Cerebellar cortex (tissue), 1 donor: ENCODE results near the gene SND1.
A peak's percentile ranks its signal among the peaks of the same experiment; 100 is the strongest.
"Not testable (repeated sequence)": the region's sequence is repeated elsewhere in the genome, so short reads cannot be mapped to it uniquely, and the experiment has no call there.

Experiments used
- DNase-seq: peaks from one replicate; pipeline ENCODE4 v3.0.0-alpha.2; 2015; ENCODE audit warnings: low spot score

SND1 gene

DNA sequence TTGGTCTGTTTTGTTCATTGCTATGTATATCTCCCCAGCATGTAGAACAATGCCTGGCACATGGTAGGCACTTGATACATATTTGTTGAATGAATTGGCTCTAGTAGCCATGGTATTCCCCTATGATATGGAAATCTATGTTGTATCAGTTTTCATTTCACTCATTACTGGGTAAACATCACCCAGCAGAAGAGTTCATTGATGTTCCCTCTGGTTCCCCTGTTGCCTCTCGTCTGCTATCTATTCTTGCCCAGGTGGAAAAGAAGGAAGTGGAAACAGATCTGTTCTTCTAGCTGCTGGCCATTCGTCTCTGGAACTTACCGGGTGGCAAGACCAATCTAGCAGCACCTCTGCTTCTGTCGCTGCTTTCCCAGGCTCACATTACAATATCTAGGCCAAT is 307.8 kb downstream of the SND1 start:
- no peak for DNase-seq

DNA sequence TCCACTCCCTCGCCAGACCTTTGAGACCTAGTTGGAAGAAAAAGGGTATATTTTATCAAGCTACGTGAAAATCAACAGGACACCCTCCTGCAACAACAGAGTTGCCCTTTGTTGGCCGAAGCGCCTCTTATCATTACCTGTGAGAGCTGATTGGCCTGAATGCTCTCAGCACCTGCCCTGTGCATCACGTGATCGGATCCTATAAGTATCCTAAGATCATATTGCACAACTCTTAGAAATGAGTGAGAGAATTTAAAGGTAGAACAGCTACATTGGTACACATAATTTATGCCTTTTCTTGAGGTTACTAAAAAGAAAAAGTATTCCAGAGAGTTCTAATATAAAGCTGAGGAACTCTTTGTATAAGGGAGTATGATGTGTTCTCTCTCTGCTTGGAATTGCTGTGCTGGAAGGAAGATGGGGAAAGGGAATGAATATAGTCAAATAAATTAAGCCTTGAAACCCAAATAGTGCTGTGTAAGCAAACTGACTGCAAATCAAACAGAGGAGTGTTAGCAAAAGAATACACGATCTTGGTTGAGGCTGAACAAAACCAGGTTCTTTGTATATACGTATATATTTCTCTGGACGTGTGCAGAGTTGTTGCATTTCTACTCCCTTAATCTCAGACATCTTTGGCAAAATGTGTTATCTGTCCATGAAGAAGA is 309.9 kb downstream of the SND1 start:
- DNase-seq = no peak

DNA sequence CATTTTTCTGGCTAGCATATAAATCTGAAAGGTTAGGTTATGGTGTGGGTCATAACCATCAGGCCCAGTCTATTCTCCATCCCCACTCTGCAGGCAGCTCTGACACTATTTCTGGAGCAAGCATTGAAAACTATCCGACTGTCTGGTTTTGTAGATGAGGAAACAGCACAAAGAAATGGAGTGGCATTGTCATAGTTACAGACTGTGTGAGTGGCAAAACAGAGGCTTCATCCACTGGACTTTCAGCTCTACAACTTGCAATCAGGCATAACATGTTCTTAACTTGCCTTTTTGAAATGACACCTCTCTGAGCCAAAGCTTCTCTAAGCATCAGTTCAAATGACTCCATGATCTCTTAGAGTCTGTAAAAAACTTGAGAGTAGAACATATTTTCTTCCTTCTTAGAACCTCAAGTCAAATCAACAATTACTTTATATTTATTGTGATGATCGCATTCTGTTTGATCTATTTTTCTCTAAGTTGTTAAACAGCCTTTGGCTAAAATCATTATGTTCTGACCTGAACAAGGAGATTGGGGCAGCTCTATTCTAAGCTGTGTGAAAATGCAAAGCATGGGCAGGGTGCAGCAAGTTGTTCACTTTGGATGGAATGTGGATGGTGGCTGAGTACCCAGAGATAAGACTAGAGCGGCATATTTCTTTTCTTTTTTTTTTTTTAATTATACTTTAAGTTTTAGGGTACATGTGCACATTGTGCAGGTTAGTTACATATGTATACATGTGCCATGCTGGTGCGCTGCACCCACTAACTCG is 310.8 kb downstream of the SND1 start:
- DNase-seq = no peak

DNA sequence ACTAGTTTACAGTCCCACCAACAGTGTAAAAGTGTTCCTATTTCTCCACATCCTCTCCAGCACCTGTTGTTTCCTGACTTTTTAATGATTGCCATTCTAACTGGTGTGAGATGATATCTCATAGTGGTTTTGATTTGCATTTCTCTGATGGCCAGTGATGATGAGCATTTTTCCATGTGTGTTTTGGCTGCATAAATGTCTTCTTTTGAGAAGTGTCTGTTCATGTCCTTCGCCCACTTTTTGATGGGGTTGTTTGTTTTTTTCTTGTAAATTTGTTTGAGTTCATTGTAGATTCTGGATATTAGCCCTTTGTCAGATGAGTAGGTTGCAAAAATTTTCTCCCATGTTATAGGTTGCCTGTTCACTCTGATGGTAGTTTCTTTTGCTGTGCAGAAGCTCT is 311.9 kb downstream of the SND1 start:
- not testable (repeated sequence) for DNase-seq

DNA sequence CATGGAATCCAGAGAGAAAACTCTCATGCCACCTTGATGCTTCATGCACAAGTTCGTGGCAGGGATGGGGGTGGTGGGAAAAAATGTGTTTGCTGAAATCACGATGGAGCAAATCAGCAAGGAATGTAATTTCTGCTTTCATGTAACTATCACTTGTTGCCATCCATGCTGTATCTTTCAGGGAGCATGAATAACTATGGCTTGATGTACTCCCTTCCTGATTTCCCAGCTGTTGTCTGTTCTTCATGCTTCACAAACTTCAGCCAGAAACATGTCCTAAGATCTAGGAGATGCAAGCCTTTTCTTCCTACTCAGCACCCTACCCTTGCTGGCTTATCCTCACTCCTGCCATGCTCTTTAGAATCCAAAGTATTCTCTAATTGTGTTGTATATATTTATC is 315.3 kb downstream of the SND1 start:
- no peak for DNase-seq

DNA sequence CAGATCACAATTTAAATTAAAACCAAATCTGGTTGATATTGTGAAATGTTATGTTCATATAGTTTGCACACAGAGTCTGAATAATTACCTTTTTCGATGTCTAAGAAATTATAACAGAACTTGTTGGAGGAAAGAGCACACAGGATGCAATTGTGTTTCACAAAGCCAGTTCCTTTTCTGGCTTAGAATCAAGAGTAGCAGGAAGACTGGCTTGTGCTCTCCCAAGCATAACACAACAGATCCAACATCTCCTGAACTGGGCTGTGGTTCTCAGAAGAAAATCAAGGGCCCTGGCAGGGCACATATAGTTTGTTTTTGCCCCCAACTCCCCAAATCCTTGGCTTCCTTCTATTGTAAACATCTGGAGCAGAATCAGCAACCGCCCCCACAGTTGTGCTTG is 316.6 kb downstream of the SND1 start:
- peak; percentile 52 for DNase-seq

DNA sequence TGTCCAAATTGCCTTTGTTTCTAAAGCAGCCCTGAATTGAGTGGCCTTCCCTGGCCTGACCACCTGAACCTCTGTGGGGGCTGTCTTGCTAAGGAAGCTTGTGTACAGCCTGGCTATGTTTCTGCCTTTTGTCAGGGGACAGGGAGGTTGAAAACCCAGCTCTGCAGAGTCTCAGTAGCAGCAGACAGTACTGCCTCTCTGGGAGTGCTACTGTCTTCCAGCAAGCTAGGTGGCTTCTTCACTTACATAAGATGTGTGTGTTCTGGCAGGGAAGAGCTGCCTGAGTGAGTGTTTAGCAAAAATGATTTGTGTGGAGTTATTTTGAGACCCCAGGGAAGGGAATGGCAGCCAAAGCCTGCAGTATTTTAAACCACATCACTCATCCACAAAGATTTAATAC is 321.8 kb downstream of the SND1 start:
- peak; percentile 49 for DNase-seq

DNA sequence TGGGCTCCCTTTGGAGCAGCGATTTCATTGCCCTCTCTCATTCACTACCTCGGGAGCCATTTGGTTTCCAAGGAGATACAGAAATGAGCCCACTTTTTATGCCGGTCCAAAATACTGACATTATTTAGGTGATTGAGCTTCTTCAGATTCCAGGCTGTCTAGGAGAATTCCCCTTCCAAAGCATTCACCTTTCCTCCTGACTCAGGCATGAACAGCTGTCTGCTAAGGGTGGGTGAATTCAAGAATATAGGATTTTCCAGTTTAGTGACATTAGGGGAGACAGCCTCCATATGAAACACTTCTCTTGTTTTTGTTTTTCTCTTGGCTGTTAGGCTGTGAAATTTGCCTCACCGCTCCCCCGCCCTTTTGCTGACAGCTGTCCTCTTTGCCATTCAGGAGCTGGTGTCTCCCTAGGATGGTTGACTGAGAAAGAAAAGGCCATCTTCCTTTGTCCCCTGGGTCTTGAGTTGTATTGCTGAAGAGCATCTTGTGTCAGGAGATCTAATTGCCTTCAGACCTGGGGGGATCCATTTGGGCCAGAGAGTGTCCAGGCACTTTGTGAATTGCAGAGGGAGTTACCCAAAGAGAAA is 322.5 kb downstream of the SND1 start:
- no peak for DNase-seq

DNA sequence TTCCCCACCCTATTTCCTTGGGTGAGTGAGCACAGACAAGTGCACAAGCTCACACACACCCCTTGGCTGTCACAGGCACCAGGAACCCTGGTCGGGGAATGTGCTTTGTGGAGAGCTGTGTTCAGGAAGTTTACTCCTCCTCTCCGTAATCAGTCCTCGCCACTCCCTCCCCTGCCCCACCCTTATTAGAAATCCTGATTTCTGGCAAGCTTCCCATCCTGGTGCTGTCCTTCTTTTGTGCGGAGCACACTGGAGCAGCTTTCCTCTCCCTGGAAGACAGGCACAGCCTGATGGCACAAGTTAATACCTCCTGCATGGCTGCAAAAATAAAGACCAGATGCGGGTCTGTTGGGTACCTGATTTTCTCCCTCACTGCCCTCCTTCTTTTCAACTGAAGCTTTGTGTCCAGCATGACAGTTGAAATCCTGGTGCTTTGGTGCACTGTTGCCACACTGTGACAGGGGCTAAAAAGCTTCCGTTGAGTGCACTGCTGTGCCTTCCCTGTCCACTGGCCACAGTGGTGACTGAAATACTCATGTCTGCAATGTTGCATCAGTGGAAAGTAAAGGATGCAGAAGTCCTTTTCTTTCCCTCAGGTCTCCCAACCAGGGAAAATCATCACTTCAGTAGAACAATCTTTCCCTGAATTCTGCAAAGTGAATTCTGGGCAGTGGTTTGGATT is 324.2 kb downstream of the SND1 start:
- DNase-seq = peak; percentile 61

DNA sequence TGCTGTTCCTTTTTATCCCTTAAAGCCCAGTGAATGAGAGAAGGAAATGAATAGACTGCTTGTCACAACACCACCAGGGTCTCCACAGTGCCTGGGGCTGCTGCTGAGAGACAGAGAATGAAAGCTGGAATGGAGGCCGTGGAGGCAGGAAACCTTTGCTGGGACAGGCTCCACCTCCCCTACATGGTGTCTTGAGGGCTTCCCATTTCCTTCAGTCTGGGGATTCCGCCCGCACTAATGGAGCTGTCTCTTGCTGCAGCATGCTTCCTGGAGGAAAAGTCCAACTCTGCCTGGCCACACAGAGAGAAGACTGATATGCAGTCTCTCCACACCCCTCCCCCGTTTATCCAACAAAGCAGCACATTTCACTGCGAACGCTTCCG is 324.7 kb downstream of the SND1 start:
- no peak for DNase-seq

DNA sequence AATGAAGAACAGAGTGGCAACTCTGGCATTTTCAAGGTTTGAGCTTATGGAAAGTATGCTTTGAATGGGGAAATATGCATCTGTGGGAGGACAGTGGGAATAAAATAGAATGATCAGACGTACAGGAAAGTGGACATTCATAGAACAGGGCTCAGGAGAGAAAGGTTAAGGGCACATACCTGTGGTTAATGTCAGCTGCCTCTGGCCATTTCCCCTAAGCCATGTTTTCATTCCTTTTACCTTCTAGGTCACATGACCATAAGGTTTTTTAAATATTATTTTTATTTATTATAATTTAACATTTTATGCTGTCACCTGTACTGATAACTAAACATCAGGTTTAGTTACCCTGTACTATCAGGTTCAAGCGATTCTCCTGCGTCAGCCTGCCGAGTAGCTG is 326.4 kb downstream of the SND1 start:
- DNase-seq = no peak

DNA sequence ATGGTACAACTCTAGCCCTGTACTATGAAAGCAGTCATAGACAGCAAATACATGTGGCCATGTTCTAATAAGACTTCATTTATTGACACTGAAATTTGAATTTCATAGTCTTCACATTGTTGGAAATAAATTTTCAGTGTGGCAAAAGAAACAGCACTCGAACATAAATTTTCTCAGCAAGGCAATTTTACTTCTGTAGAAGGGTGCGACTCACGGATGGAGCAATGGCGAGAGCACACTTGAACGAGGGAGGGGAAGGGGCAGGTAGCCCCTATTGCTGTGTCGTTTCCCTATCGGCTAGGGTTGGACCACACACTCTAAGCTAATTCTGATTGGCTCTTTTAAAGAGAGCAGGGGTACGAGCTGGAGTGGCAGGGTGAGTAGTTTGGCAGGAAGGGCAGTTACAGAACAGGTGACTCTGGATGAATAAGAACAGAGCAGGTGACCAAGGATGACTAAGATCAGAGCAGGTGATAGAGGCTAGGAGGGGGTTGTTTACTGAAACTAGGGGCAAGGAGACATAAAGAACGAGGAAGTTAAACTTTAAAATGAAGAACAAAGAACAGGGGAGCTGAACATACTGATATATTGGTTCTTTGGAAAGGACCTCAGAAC is 327.2 kb downstream of the SND1 start:
- no peak for DNase-seq

DNA sequence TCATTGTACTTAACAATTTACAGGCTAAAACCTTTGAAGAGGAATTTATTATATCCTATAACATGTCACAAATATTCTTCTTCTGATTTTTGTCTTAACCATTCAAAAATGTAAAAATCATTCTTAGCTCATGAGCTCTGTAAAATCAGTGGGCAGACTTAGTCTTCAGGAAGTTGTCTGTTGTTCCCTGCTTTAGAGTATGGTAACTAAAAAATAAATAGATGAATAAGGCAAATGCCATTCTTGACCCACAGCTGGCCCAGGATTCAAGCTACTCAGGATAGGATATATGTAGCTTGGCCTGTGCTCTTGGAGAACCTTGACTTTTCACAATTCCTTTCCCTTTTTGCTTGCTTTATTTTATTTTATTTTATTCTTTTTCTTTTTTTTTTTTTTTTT is 327.7 kb downstream of the SND1 start:
- DNase-seq = no peak

DNA sequence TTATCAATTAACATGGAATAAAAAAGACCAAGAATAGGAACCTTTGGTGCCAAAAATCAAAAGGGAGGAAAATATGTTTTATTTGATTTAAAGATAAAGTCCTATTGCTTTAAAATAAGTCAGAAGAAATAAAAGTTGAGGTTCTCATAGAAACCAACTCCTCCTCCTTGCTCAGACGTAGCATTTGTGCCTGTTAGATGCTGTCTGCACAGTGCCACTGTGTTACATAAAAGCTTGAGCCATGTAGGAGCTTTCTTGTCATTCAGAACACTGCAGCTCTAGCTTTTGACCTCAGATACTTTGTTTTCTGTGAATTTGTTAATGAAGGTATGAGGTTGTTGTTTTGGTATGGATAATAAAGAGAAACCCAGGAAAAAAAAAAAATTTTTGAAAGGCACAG is 328.9 kb downstream of the SND1 start:
- no peak for DNase-seq

DNA sequence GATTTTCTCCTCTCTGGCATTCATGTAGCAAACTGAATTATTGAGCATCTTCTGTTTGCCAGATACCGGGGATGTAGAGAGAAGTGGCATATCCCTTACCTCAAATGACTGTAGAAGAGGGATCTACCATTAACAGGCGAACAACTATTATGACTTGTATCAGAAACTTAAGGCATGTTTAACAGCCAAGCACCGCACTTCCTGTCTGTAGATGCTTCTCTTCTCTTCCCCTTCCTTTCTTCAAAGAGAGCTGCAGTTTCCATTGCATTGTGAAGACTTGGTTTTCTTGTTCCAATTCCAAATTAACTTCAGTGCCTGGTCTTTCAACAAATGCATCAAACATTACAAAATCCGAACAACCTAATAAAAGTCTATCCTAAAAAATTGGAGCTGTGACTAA is 330.0 kb downstream of the SND1 start:
- no peak for DNase-seq

DNA sequence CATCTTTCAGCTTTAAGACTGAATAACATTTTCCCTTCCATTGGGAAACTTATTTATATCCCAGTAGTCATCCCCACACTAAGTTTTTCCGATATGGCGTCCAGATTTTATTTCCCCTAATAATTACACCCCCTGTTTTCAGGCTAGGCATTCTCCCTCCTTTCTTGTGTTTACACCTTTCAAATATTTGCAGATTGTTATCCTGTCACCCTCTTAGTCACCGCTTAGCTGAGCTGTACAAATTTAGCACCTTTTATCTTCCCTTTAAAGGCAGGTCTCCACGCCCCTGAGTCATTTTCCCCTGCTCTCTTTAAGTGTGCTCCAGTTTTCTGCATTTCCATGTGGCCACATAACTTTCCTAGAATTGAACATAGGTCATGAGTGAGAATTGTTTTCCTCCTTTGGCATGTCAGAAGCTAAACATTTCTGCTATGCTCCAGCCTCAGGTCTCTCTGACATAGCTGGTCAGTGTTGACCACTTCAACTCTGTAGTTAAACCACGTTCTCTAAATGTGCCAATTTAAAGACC is 331.9 kb downstream of the SND1 start:
- DNase-seq = no peak

DNA sequence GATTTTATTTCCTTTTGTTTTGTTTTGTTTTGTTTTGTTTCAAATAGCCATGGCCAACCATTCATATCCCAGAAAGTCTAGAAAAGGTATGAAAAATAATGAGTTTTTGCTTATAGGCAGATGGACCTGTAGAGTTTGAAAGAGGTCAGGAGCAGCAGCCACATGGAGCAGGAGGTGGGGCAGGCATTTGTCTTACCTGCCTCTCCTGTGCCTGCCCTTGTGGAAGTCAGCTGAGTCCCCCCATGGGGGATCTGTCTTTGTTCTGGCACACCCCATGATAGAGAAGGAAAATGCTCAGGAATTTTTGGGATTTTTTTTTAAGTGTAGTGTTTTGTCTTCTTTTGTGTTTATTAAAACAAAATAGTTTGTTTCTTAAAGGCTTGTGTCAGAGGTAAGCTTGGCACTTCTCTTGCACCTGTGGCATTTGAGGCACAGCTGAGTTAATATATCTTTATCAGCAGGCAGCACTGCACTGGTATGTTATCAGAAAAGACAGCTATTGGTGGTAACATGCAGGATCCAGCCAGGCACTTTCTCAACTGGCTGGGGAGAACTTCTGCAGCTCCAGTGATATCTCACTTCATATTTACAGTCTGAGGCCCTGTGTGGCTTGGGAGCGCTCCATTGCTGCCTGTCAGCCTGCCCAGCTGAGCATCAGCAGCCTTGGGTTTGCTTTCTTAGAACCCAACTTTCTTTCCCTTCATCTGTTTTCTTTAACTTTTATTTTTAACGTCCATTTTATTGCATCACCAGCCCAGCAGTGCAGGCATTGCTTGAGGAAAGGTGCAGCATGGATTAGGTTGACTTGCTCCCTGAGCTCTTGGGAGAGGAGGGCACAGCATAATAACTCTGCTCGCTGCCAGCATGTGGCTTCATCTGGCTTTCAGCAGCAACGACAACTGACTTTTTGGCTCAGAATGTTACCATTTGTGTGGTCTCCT is 334.9 kb downstream of the SND1 start:
- DNase-seq = no peak

DNA sequence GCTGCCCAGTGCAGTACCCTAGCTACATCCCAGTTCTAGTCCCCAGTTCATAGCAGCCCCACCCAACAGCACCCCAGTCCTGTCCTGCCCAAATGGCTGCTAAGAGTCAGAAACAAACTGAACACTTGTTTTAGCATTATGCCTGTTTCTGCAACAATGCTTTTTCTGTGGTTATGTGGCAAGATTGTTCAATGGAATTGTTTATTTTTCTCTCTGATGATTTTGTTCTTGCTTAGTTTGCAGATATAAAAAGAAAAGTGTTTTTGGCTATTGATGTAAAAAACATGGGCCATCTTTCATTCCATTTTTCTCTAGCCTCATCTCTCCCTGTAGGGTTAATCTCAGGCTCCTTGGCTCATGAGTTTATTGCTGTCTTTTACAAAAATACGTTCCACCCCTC is 336.8 kb downstream of the SND1 start:
- DNase-seq = no peak

DNA sequence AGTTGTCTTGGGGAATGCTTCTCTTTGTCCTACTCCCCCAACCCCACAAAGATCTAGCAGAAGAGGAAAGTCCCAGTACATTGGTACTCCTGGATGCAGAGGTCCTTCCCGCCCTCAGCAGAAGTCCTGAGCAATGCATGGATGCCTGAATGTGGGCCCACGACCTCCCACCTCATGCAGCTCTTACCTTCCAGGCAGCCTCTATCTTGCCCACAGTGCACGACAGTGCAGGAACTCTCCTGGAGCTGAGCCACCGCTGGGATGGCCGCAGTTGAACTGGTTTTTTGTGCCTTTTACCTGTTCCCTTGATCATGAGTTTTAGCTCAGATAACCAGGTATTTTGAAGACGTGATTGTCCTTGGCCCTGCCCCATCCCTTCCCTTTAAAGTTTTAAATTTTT is 341.3 kb downstream of the SND1 start:
- DNase-seq = no peak

DNA sequence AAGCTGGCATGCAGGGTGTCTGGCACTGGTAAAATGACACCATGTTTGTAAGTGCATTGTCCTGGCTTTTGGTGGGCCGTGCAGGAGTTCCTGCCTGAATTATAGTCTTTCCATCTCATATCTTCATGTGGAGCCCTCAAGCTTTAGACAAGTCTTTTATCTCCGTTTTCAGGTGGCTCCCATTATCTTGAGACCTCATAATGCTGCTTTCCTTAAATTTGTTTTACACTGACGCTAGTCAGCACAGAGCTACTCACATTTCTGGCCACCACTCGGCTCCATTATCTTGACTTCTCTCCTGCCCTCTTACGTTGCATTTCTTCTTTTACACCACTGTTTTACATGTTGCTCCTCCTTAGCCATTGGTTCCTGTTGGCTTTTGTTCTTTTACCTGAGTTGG is 342.0 kb downstream of the SND1 start:
- no peak for DNase-seq
